Activated CD8-positive, alpha-beta memory T cell treated with anti-CD3 and anti-CD28 coated beads, Interleukin-2, amount 50 U/mL, for 4 hours (primary cell): ENCODE data around the gene NOS1.
"Not testable (repeated sequence)": the region's sequence is repeated elsewhere in the genome, so short reads cannot be mapped to it uniquely, and the experiment has no call there.

ENCODE experiments used
- DNase-seq: peaks from one replicate; pipeline ENCODE4 v3.0.0-alpha.2; 2020

The NOS1 gene

DNA sequence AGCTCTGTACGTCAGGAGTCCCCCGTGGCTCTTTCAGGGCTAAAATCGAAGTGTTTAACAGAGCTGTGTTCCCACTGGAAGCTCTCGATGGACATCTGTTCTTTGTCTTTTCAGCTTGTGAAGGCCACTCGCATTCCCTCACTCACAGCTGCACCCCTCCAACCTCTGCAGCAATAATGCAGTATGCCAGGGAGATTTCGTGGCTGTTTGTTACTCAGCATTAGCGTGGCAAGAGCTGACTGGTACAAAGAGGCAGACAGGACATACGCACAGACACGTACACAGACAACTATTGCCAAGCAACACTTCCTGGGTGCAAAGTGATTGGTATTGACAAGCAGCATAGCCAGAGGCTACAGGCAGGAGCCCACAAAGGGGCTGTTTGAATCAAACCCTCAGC is 159.4 kb downstream of the NOS1 start:
- no peak for DNase-seq

DNA sequence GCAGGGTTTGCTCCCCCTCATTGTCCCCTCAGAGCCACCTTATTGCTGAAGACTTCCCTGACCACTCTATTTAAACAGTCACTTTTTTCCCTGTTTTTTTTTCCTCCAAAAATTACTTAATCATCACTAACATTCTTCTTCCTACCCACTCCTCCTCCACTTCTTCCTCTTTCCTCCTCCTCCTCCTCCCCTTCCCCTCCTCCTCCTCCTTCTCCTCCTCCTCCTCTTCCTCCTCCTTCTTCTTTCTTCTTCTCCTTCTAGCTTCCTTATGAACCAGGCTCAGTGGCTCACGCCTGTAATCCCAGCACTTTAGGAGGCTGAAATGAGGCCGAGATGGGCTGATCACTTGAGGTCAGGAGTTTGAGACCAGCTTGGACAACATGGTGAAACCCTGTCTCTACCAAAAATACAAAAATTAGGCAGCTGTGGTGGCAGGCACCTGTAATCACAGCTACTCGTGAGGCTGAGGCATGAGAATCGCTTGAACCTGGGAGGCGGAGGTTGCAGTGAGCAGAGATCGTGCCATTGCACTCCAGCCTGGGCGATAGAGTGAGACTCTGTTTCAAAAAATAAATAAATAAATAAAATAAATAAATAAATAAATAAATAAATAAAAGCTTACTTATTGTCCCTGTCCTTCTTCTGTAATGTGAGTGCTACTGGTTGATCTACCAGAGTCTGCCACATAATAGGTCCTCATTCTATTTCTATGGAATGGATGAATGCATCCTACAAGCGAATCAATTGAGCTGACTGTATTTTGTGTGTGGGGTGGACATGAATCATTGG is 161.3 kb downstream of the NOS1 start:
- not testable (repeated sequence) for DNase-seq

- DNase-seq: not testable (repeated sequence)
Observed at GRCh38 chr12:117196334-117196733, 165.1 kb downstream of the NOS1 start.

- DNase-seq: not testable (repeated sequence)
Observed at GRCh38 chr12:117195027-117195426, 166.4 kb downstream of the NOS1 start.

GRCh38 chr12:117193903-117194302 is 167.5 kb downstream of the NOS1 start:
- DNase-seq: no peak

GRCh38 chr12:117192581-117192980 is 168.8 kb downstream of the NOS1 start:
- not testable (repeated sequence) for DNase-seq

- no peak for DNase-seq
Observed at GRCh38 chr12:117192057-117192456, 169.4 kb downstream of the NOS1 start.

GRCh38 chr12:117190210-117190781 is 171.1 kb downstream of the NOS1 start, which contains the start of gene FBXO21:
Gene FBXO21, minus strand, starts transcription at chr12:117190470. Its CDS starts 14 bp downstream, at chr12:117190456.
- DNase-seq: peak; percentile 96

- peak; percentile 37 for DNase-seq
Observed at GRCh38 chr12:117189725-117190209, 171.7 kb downstream of the NOS1 start.

GRCh38 chr12:117188961-117189724 is 172.3 kb downstream of the NOS1 start:
- DNase-seq: no peak

GRCh38 chr12:117188121-117188665 is 173.2 kb downstream of the NOS1 start:
- no peak for DNase-seq

DNA sequence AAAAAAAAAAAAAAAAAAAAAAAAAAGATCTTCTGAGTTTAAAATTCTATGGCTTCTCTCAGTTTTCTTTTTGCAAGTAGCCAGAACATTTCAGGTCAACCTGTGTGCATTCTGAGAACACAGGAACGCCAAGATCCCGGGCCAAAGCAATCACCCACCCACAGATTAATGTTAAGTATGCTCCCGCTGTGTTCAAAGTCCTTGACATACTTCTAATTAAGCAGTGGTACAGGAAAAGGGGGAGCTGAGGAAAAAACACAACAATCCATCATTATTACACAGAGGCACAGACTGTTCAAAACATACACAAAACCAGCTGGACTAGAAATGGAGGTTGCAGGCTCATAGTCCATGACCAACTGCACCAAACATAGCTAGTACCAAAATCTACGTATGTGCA is 174.0 kb downstream of the NOS1 start:
- DNase-seq: no peak

DNA sequence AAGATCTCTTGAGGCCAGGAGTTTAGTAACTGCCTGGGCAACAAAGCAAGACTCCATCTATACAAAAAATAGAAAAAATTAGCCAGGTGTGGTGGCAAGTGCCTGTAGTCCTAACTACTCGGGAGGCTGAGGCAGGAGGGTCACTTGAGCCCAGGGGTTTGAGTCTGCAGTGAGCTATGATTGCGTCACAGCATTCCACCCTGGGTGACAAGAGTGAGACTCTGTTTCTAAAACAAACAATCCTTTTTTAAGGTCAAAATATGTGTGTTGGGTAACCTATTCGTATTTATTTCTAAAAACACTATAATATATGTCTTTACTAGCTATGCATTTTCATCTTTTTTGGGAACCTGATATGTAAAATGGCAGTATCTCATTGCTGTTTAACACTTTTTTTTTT is 178.6 kb downstream of the NOS1 start:
- DNase-seq: no peak

- not testable (repeated sequence) for DNase-seq
Observed at GRCh38 chr12:117181468-117181843, 180.0 kb downstream of the NOS1 start.

DNA sequence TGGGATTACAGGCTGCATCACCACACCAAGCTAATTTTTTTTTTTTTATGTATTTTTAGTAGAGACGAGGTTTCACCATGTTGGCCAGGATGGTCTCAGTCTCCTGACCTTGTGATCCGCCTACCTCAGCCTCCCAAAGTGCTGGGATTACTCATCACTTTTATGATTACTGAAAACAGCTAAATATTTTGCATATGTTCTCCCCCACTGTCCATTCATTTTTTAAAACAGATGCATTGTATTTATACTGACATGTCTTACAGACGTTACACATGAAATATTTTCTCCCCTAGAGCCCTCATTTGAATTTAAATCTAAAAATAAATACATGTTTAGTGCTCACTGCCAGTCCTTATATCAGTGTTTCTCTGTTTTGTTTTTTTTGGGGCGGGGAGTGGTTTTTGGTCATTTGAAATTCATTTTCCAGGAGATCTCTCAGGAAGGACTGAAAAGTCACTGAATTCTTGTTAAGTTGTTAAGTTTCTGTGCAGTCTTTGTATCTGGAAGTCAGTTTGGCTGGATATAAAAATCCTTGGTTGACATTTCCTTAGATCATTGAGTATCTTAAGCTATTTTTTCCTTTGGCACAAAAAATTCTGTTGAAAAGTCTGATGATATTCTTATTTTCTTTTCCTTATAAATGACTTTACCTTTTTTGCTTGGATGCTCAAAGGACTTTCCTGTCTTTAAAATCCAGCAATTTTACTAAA is 180.5 kb downstream of the NOS1 start:
- DNase-seq: no peak

- DNase-seq: no peak
Observed at GRCh38 chr12:117178745-117179144, 182.7 kb downstream of the NOS1 start.

GRCh38 chr12:117178301-117178700 is 183.1 kb downstream of the NOS1 start:
- DNase-seq: no peak

GRCh38 chr12:117172168-117172567 is 189.3 kb downstream of the NOS1 start:
- no peak for DNase-seq

GRCh38 chr12:117171499-117172162 is 189.8 kb downstream of the NOS1 start:
- DNase-seq: no peak

DNA sequence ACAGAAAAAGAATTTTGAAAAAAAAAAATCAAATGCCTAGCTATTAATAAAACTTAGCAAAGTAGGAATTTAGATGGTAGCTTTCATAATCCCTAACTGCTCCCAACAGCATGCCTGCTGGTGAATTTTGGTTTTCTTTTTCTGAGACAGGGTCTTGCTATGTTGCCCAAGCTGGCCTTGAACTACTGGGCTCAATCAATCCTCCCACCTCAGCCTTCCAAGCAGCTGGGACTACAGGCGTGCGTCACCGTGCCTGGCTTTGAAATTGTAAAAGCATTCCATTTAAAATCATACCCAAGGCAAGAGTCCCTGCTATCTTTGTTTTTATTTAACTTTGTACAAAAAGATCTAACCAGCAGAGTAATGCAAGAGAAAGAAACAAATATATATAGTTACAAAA is 191.9 kb downstream of the NOS1 start:
- DNase-seq: no peak

DNA sequence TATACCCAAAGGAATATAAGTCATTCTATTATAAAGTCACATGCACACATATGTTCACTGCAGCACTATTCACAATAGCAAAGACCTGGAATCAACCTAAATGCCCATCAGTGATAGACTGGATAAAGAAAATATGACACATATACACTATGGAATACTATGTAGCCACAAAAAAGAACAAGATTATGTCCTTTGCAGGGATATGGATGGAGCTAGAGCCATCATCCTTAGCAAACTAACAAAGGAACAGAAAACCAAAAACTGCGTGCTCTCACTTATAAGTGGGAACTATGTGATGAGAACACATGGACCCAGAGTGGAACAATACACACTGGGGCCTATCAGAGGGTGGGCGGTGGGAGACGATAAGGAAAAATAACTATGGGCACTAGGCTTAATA is 192.4 kb downstream of the NOS1 start:
- no peak for DNase-seq

- no peak for DNase-seq
Observed at GRCh38 chr12:117167769-117168168, 193.7 kb downstream of the NOS1 start.
